ENCODE results near the gene PFDN6.

The PFDN6 gene

GRCh38 chr6:33288921-33289783 is at the start of gene PFDN6, which contains the start of gene WDR46:
Gene PFDN6 (plus strand): TSS chr6:33289601. CDS start chr6:33289857, 256 bp downstream.
Gene WDR46 (minus strand): TSS chr6:33289239. CDS start chr6:33289170, 69 bp downstream.
- peaks cover 27% of the 10 kb centered on the region for H3K36me3 Mint-ChIP-seq (ENCODE audit: insufficient read depth)
- H3K27me3 Mint-ChIP-seq: no peaks in the 10 kb centered on the region
- H3K27ac Mint-ChIP-seq (ENCODE audit: low read depth): peak within 1 kb of the TSS; percentile 92
- H3K9me3 Mint-ChIP-seq: no peaks in the 10 kb centered on the region
- ATAC-seq (replicated peaks; ENCODE audit: extremely low read depth, poor library complexity, severe bottlenecking): peak; percentile 97
- peaks cover 46% of the 10 kb centered on the region for H3K4me1 Mint-ChIP-seq
- peak; percentile 69 to 76 for DNase-seq (ENCODE audit: low spot score in 2 of 2)
- H3K4me3 Mint-ChIP-seq: peak within 1 kb of the TSS; percentile 94

GRCh38 chr6:33241968-33242367 is 47.4 kb upstream of the PFDN6 start:
- no peak overlapping the region for H3K27ac Mint-ChIP-seq (ENCODE audit: low read depth)

DNA sequence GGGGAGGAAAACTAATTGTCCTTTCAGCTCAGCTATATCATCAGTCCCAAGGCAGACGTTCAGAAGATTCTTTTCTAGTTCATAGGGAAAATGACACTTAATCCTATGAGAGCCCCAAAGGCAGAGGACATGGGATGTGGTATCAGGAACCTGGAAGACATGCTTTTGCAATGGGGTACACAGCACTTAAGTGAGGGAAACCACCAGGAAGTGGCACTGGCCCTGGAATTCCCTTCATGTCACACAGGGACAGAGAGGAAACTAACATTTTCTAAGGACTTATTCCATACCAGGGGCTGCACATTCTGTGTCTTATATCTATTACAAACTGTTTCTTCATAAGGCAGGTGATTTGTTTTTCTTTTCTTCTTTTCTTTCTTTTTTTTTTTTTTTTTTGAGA is 45.9 kb upstream of the PFDN6 start:
- no peak for DNase-seq (ENCODE audit: low spot score in 2 of 2)
- Mint-ChIP-seq H3K9me3 (no peaks in the 10 kb centered on the region), H3K4me1 (peaks cover 18% of the 10 kb centered on the region), H3K4me3 (no peak overlapping the region), H3K27ac (ENCODE audit: low read depth) (no peak overlapping the region), H3K27me3 (peaks cover 26% of the 10 kb centered on the region), H3K36me3 (ENCODE audit: insufficient read depth) (peaks cover 3% of the 10 kb centered on the region)
- ATAC-seq (replicated peaks; ENCODE audit: extremely low read depth, poor library complexity, severe bottlenecking): no peak

More at GRCh38 chr6:33241968-33242367, 47.4 kb upstream of the PFDN6 start:
- ATAC-seq (replicated peaks; ENCODE audit: extremely low read depth, poor library complexity, severe bottlenecking) (no peak), DNase-seq (ENCODE audit: low spot score in 2 of 2) (no peak)
- Mint-ChIP-seq H3K4me3 (no peak overlapping the region), H3K27me3 (peaks cover 26% of the 10 kb centered on the region), H3K4me1 (peaks cover 10% of the 10 kb centered on the region), H3K36me3 (ENCODE audit: insufficient read depth) (no peaks in the 10 kb centered on the region), H3K9me3 (no peaks in the 10 kb centered on the region)

DNA sequence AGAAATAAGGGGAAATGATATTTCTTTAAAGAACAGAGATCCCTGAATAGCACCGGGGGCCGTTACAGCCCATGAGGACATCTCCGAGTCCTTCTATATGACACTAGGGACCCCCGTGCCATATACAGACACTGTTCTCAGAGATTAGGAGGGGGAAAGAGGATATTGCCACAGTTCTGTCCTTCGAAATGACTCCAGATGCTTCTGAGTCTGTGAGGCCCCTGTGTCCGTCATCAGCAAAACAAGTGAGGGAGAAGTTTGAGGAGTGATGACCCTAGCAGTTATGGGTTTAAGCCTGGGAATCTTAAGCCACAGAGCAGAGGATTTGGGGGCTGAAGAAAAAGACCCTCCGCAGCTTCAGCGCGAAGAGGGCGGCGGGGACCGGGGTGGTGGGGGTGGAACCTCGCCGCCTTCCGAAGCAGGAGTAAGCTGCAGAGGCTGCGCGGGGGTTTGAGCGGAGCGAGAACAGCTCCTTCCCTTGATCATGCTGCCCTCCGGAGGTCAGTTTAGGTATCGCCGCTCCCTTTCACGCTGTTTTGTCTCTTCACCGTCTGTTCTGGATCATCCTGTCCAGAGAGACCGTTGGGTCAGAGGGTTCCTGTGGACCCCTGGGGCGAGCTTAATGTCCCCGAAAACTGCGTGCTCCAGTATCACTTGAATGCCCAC is 41.3 kb upstream of the PFDN6 start:
- Mint-ChIP-seq H3K9me3 (no peaks in the 10 kb centered on the region), H3K27ac (ENCODE audit: low read depth) (peak overlapping the region; percentile 93), H3K4me3 (peak overlapping the region; percentile 87), H3K27me3 (no peaks in the 10 kb centered on the region), H3K4me1 (peaks cover 36% of the 10 kb centered on the region), H3K36me3 (ENCODE audit: insufficient read depth) (peaks cover 21% of the 10 kb centered on the region)
- ATAC-seq (replicated peaks; ENCODE audit: extremely low read depth, poor library complexity, severe bottlenecking) (peak; percentile 38), DNase-seq (ENCODE audit: low spot score in 2 of 2) (peak; percentile 86 to 95)

GRCh38 chr6:33248643-33248931 is 40.8 kb upstream of the PFDN6 start:
- Mint-ChIP-seq H3K4me1 (peaks cover 36% of the 10 kb centered on the region), H3K9me3 (no peaks in the 10 kb centered on the region), H3K27ac (ENCODE audit: low read depth) (peak overlapping the region; percentile 93), H3K36me3 (ENCODE audit: insufficient read depth) (peaks cover 21% of the 10 kb centered on the region), H3K4me3 (peak overlapping the region; percentile 87), H3K27me3 (no peaks in the 10 kb centered on the region)
- ATAC-seq (replicated peaks; ENCODE audit: extremely low read depth, poor library complexity, severe bottlenecking) (peak; percentile 37), DNase-seq (ENCODE audit: low spot score in 2 of 2) (no peak)

- Mint-ChIP-seq H3K9me3 (no peaks in the 10 kb centered on the region), H3K36me3 (ENCODE audit: insufficient read depth) (peaks cover 23% of the 10 kb centered on the region), H3K4me3 (peak overlapping the region; percentile 87), H3K4me1 (peaks cover 36% of the 10 kb centered on the region), H3K27me3 (no peaks in the 10 kb centered on the region), H3K27ac (ENCODE audit: low read depth) (peak overlapping the region; percentile 93)
- DNase-seq (ENCODE audit: low spot score in 2 of 2) (peak; percentile 89 to 95), ATAC-seq (replicated peaks; ENCODE audit: extremely low read depth, poor library complexity, severe bottlenecking) (peak; percentile 90)
Measured at GRCh38 chr6:33248932-33249731, 40.3 kb upstream of the PFDN6 start.

- H3K36me3 Mint-ChIP-seq (ENCODE audit: insufficient read depth): peaks cover 30% of the 10 kb centered on the region
- H3K4me1 Mint-ChIP-seq: peaks cover 36% of the 10 kb centered on the region
- peak overlapping the region; percentile 93 for H3K27ac Mint-ChIP-seq (ENCODE audit: low read depth)
- no peak for DNase-seq (ENCODE audit: low spot score in 2 of 2)
- no peaks in the 10 kb centered on the region for H3K27me3 Mint-ChIP-seq
- no peak for ATAC-seq (replicated peaks; ENCODE audit: extremely low read depth, poor library complexity, severe bottlenecking)
- peak overlapping the region; percentile 87 for H3K4me3 Mint-ChIP-seq
- no peaks in the 10 kb centered on the region for H3K9me3 Mint-ChIP-seq
Measured at GRCh38 chr6:33249732-33250630, 39.4 kb upstream of the PFDN6 start.

DNA sequence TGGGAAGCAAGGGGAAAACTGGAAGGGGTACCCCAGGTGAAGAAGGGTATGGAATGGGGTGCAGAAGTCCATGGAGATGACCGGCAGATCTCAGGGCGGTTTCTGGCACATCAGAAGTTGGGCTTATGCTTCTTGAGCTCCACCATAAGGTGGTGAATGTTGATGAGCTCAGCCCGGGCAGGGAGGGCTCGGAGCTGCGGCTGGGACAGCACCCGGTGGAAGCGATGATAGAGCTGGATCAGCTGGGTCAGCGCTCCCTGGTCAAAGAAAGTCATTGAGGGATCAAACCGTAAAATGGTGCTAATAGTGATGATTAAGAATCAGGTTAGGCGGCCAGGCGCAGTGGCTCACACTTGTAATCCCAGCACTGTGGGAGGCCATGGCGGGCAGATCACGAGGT is 38.7 kb upstream of the PFDN6 start:
- Mint-ChIP-seq H3K36me3 (ENCODE audit: insufficient read depth) (peaks cover 33% of the 10 kb centered on the region), H3K9me3 (no peaks in the 10 kb centered on the region), H3K27ac (ENCODE audit: low read depth) (no peak overlapping the region), H3K4me1 (peaks cover 36% of the 10 kb centered on the region), H3K4me3 (no peak overlapping the region), H3K27me3 (no peaks in the 10 kb centered on the region)
- ATAC-seq (replicated peaks; ENCODE audit: extremely low read depth, poor library complexity, severe bottlenecking) (no peak), DNase-seq (ENCODE audit: low spot score in 2 of 2) (no peak)

GRCh38 chr6:33251395-33252012 is 37.9 kb upstream of the PFDN6 start:
- Mint-ChIP-seq H3K4me3 (peak overlapping the region; percentile 8), H3K4me1 (peaks cover 36% of the 10 kb centered on the region), H3K27me3 (no peaks in the 10 kb centered on the region), H3K9me3 (no peaks in the 10 kb centered on the region), H3K27ac (ENCODE audit: low read depth) (no peak overlapping the region), H3K36me3 (ENCODE audit: insufficient read depth) (peaks cover 35% of the 10 kb centered on the region)
- ATAC-seq (replicated peaks; ENCODE audit: extremely low read depth, poor library complexity, severe bottlenecking): no peak
- no peak for DNase-seq (ENCODE audit: low spot score in 2 of 2)

DNA sequence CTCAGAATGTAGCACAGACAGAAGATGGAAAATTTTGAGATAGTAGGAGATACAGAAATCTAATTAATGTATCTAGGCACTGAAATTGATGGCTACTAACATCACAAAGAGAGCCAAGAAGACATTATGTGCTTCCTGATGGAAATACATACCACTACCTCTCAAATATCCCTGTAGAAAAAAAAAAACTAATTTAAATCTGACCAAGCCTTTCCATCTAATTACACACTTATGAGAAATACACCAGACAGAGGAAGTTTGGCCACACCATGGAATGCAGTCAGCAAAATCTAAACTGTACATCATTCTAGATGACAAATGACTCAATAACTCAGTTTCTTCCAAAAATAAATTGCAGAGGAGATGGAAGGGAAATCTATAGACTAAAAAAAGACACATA is 36.6 kb upstream of the PFDN6 start:
- no peak for DNase-seq (ENCODE audit: low spot score in 2 of 2)
- H3K27ac Mint-ChIP-seq (ENCODE audit: low read depth): no peak overlapping the region

DNA sequence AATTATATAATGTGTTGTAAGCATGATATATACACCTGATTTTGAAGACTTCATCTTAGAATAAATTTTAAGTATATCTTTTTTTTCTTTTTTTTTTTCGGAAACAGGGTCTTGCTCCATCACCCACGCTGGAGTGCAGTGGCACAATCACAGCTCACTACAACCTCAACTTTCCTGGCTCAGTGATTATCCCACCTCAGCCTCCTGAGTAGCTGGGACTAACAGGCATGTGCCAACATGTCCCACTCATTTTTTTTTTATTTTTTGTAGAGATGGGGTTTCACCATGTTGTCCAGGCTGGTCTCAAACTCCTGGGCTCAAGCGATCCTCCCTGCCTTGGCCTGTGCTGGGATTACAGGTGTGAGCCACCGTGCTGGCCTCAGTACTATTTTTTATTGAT is 34.8 kb upstream of the PFDN6 start:
- peaks cover 20% of the 10 kb centered on the region for H3K4me1 Mint-ChIP-seq
- peaks cover 33% of the 10 kb centered on the region for H3K36me3 Mint-ChIP-seq (ENCODE audit: insufficient read depth)
- H3K27ac Mint-ChIP-seq (ENCODE audit: low read depth): no peak overlapping the region
- no peak overlapping the region for H3K4me3 Mint-ChIP-seq
- DNase-seq (ENCODE audit: low spot score in 2 of 2) (no peak), ATAC-seq (replicated peaks; ENCODE audit: extremely low read depth, poor library complexity, severe bottlenecking) (no peak)
- H3K9me3 Mint-ChIP-seq: no peaks in the 10 kb centered on the region
- no peaks in the 10 kb centered on the region for H3K27me3 Mint-ChIP-seq

More for the DNA sequence above, 36.6 kb upstream of the PFDN6 start:
- Mint-ChIP-seq H3K27me3 (no peaks in the 10 kb centered on the region), H3K4me3 (no peak overlapping the region), H3K4me1 (peaks cover 36% of the 10 kb centered on the region), H3K9me3 (no peaks in the 10 kb centered on the region), H3K36me3 (ENCODE audit: insufficient read depth) (peaks cover 39% of the 10 kb centered on the region)
- no peak for ATAC-seq (replicated peaks; ENCODE audit: extremely low read depth, poor library complexity, severe bottlenecking)

All from central memory CD8-positive, alpha-beta T cell (primary cell).